CD4-positive, alpha-beta memory T cell (primary cell): ENCODE data around the gene CHRNA4. TPM values are rescaled to one million over a fixed set of nuclear protein-coding genes. Genes with fewer than 3 reads are reported as not detected.
A peak's percentile ranks its signal among the peaks of the same experiment; 100 is the strongest.
"Not testable (repeated sequence)": the region's sequence is repeated elsewhere in the genome, so short reads cannot be mapped to it uniquely, and the experiment has no call there.

Experiments
- CTCF ChIA-PET: fragments of 350-600 bp; sonication (Branson Sonifier 250); formaldehyde crosslinking; loops from one replicate; lab custom pipeline; 2021; ENCODE audit warnings: inconsistent platforms; ENCODE audit not compliant: partially characterized antibody; lab: Charles Lee
- POLR2A ChIA-PET: fragments of 350-600 bp; sonication (Branson Sonifier 250); formaldehyde crosslinking; loops from one replicate; lab custom pipeline; 2021; ENCODE audit not compliant: partially characterized antibody; lab: Charles Lee
- DNase-seq, 5 donors: peaks; one replicate each; pipeline versions ENCODE4 v3.0.0 to v3.0.0-alpha.2; 2020 to 2022; ENCODE audit warnings: mixed read lengths in 1 of 5
- H3K27ac ChIP-seq: one replicate; pipeline ENCODE4 v1.7.0; 2013; ENCODE audit warnings: low read depth, low read length
- H3K27me3 ChIP-seq: 2 replicates; pipeline ENCODE4 v1.7.0; 2013; ENCODE audit warnings: mild to moderate bottlenecking, low read length, moderate library complexity; ENCODE audit not compliant: insufficient read depth
- H3K36me3 ChIP-seq: 2 replicates; pipeline ENCODE4 v1.7.0; 2013; ENCODE audit warnings: mild to moderate bottlenecking, low read length, moderate library complexity; ENCODE audit not compliant: insufficient read depth
- H3K4me1 ChIP-seq: 2 replicates; pipeline ENCODE4 v1.7.0; 2013; ENCODE audit warnings: mild to moderate bottlenecking, low read length, moderate library complexity; ENCODE audit not compliant: insufficient read depth
- H3K4me3 ChIP-seq, 2 donors: one replicate each; pipeline ENCODE4 v1.7.0; 2013; ENCODE audit warnings: low read length in 2 of 2, mild to moderate bottlenecking in 1 of 2
- H3K9me3 ChIP-seq, 2 donors: one replicate each; pipeline ENCODE4 v1.7.0; 2013; ENCODE audit warnings: low read length in 2 of 2, control low read depth in 1 of 2; ENCODE audit not compliant: control insufficient read depth in 1 of 2
- H3K27ac Mint-ChIP-seq, 7 donors: one replicate each; pipeline ENCODE4 v1.8.0; 2020 to 2021; ENCODE audit warnings: mixed read lengths in 7 of 7, mild to moderate bottlenecking in 6 of 7, inconsistent platforms in 3 of 7, moderate library complexity in 3 of 7
- H3K27me3 Mint-ChIP-seq, 2 donors: one replicate each; pipeline ENCODE4 v1.8.0; 2020 to 2021; ENCODE audit warnings: mixed read lengths in 2 of 2
- H3K36me3 Mint-ChIP-seq, 2 donors: one replicate each; pipeline ENCODE4 v1.8.0; 2020 to 2021; ENCODE audit warnings: mixed read lengths in 2 of 2, inconsistent platforms in 1 of 2, mild to moderate bottlenecking in 1 of 2
- H3K4me1 Mint-ChIP-seq, 4 donors: one replicate each; pipeline ENCODE4 v1.8.0; 2020 to 2021; ENCODE audit warnings: mixed read lengths in 4 of 4, mild to moderate bottlenecking in 1 of 4
- H3K4me3 Mint-ChIP-seq, 8 donors: one replicate each; pipeline ENCODE4 v1.8.0; 2020 to 2021; ENCODE audit warnings: mixed read lengths in 8 of 8, mild to moderate bottlenecking in 7 of 8, moderate library complexity in 6 of 8, inconsistent platforms in 3 of 8
- H3K9me3 Mint-ChIP-seq, 8 donors: one replicate each; pipeline ENCODE4 v1.8.0; 2020 to 2021; ENCODE audit warnings: mixed read lengths in 8 of 8, mild to moderate bottlenecking in 5 of 8, inconsistent platforms in 3 of 8, moderate library complexity in 1 of 8
- intact Hi-C: fragments of 100-400 bp; cut with micrococcal nuclease; formaldehyde crosslinking; loops from one replicate; pipeline ENCODE4 v1.15.1; 2023
- polyA plus RNA-seq, 2 donors: library from polyadenylated mRNA; unstranded; fragments of 300-500 nt; fragmentation: Illumina TruSeq; gene quantifications; one replicate each; pipeline ENCODE4 v1.2.3, GENCODE V29; 2021
- total RNA-seq, 2 experiments: library from RNA; stranded (reverse); gene quantifications; one replicate each; pipeline ENCODE4 v1.2.3, GENCODE V29; 2021

Gene CHRNA4
- total and polyA plus RNA-seq, 4 experiments from 2014 or later: not detected

DNA sequence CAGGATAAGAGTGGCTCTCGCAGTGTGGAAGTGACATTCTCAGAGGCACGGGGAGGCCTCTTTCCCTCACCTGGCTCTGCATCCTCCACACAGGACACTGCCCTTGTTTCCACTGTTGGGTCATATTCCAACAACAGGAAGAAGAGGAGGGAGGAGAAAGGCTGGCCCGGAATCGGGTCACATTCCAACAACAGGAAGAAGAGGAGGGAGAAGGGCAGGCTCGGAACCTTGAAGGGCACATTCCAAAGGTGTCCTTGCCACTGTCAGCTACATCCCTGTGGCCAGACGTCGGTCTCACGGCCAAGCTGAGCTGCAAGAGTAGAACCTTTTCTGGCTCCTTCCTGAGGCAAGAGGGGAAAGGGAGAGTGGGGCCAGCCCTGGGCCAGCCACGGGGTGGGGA is 25.4 kb downstream of the CHRNA4 start:
- intact Hi-C loops: no loop called here
- Histone ChIP-seq H3K27ac (no peak overlapping the region), H3K4me1 (no peaks in the 10 kb centered on the region), H3K9me3 (peaks cover 0 to 7% of the 10 kb centered on the region in 2 donors), H3K4me3 (no peak overlapping the region), H3K27me3 (no peaks in the 10 kb centered on the region), H3K36me3 (no peaks in the 10 kb centered on the region)
- H3K4me1 Mint-ChIP-seq: peaks cover 0 to 3% (median 0%) of the 10 kb centered on the region in 4 donors
- ChIA-PET CTCF (no interaction called here), POLR2A (no interaction called here)
- H3K4me3 Mint-ChIP-seq: no peak overlapping the region
- H3K9me3 Mint-ChIP-seq: peaks cover 0 to 15% (median 9%) of the 10 kb centered on the region in 8 donors
- DNase-seq: no peak
- H3K36me3 Mint-ChIP-seq: no peaks in the 10 kb centered on the region
- H3K27ac Mint-ChIP-seq: no peak overlapping the region
- H3K27me3 Mint-ChIP-seq: peaks cover 17 to 25% of the 10 kb centered on the region in 2 donors

GRCh38 chr20:63335060-63335459 is 26.1 kb downstream of the CHRNA4 start:
- CTCF ChIA-PET, H3K27me3 ChIP-seq, H3K4me1 ChIP-seq, H3K36me3 Mint-ChIP-seq, H3K27ac ChIP-seq, H3K4me3 Mint-ChIP-seq, H3K27ac Mint-ChIP-seq, H3K9me3 ChIP-seq, intact Hi-C loops, DNase-seq, POLR2A ChIA-PET, H3K36me3 ChIP-seq, H3K4me1 Mint-ChIP-seq, H3K4me3 ChIP-seq: not testable (repeated sequence)
- H3K9me3 Mint-ChIP-seq: peaks cover 0 to 15% (median 9%) of the 10 kb centered on the region in 8 donors
- peaks cover 17 to 25% of the 10 kb centered on the region in 2 donors for H3K27me3 Mint-ChIP-seq

GRCh38 chr20:63334356-63334755 is 26.8 kb downstream of the CHRNA4 start:
- Mint-ChIP-seq H3K36me3 (no peaks in the 10 kb centered on the region), H3K27me3 (peaks cover 17 to 25% of the 10 kb centered on the region in 2 donors), H3K4me1 (peaks cover 0 to 3% (median 0%) of the 10 kb centered on the region in 4 donors), H3K27ac (no peak overlapping the region), H3K9me3 (peaks cover 0 to 15% (median 9%) of the 10 kb centered on the region in 8 donors), H3K4me3 (no peak overlapping the region)
- ChIA-PET CTCF (no interaction called here), POLR2A (no interaction called here)
- no peaks in the 10 kb centered on the region for H3K36me3 ChIP-seq
- DNase-seq: no peak
- H3K27ac ChIP-seq: no peak overlapping the region
- intact Hi-C loops: no loop called here
- H3K9me3 ChIP-seq: peaks cover 0 to 7% of the 10 kb centered on the region in 2 donors
- no peaks in the 10 kb centered on the region for H3K27me3 ChIP-seq
- no peak overlapping the region for H3K4me3 ChIP-seq
- no peaks in the 10 kb centered on the region for H3K4me1 ChIP-seq

DNA sequence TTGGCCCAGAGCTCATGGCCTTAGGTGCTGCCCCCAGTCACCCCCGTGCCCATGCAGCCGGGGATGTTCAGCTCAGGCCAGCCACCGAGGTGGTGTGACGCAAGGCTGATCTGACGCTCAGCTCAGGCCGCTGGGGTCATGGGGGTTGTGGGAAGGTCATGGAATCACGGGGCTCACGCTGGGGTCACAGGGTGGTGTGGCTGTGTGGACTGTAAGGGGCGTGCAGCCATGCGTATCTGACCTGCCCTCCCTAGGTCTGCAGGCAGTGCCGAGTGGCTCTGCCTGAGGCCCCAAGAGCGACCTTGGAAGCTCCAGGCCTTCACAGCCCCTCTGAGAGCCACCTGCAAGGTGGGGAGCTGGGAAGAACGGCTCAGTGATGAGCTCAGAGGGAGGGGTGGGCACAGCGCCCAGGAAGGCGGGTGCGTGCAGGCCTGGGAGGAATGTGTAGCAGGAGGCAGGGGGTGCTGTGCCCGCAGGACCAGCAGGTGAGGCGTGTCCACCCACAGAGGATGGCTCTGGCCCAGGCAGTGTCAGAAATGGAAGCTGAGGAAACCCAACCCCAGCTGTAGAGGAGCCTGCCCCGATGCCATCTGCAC is 27.8 kb downstream of the CHRNA4 start:
- H3K36me3 ChIP-seq: no peaks in the 10 kb centered on the region
- Mint-ChIP-seq H3K9me3 (peaks cover 0 to 15% (median 9%) of the 10 kb centered on the region in 8 donors), H3K4me3 (no peak overlapping the region), H3K27me3 (peaks cover 17 to 20% of the 10 kb centered on the region in 2 donors), H3K27ac (no peak overlapping the region), H3K36me3 (no peaks in the 10 kb centered on the region), H3K4me1 (peaks cover 0 to 3% (median 0%) of the 10 kb centered on the region in 4 donors)
- H3K4me1 ChIP-seq: no peaks in the 10 kb centered on the region
- H3K4me3 ChIP-seq: no peak overlapping the region
- no peak for DNase-seq
- intact Hi-C loops: no loop called here
- no peaks in the 10 kb centered on the region for H3K27me3 ChIP-seq
- H3K9me3 ChIP-seq: peaks cover 0 to 7% of the 10 kb centered on the region in 2 donors
- ChIA-PET POLR2A (no interaction called here), CTCF (no interaction called here)
- H3K27ac ChIP-seq: no peak overlapping the region

DNA sequence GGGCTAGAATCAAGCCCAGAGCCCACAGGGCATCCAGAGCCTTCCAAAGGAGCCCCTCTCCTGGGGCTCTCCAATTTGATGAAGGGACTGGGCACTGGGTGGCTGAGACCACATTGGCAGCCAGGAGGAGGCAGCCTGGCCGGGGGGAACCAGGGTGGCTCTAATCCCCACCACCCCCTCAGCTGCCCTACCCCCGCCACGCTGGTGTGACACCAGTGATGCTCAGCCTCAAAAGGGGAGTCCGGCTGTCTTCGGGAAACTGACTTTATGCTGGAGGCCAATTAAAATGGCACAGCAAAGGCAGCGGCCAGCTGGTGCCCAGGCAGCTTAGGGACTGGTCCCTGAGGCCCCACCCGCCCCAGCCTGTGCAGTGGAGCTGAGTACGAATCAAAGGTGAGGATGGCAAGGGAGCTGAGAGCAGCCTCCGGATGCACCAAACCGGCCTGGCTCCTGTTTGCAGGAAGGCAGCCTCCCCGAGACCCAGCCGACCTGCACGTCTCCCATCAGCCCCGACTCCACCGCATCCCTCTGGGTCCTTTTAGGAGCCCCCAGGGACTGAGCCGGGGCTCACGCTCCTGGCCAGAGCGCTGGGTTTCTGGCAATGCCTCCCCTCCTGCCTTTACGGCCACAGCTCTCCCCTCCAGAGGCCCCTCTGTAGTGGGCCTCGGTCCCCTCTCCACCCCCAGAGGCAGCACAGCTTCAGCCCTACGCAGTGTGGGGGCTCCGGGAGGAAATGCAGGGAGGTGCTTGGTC is 28.5 kb downstream of the CHRNA4 start:
- H3K9me3 ChIP-seq: peaks cover 0 to 7% of the 10 kb centered on the region in 2 donors
- Mint-ChIP-seq H3K27me3 (peaks cover 14 to 16% of the 10 kb centered on the region in 2 donors), H3K27ac (no peak overlapping the region), H3K4me3 (no peak overlapping the region), H3K4me1 (peaks cover 0 to 3% (median 0%) of the 10 kb centered on the region in 4 donors), H3K36me3 (no peaks in the 10 kb centered on the region), H3K9me3 (peaks cover 0 to 15% (median 9%) of the 10 kb centered on the region in 8 donors)
- H3K4me3 ChIP-seq: no peak overlapping the region
- H3K4me1 ChIP-seq: no peaks in the 10 kb centered on the region
- no peak for DNase-seq
- intact Hi-C loops: no loop called here
- no peaks in the 10 kb centered on the region for H3K36me3 ChIP-seq
- ChIA-PET POLR2A (no interaction called here), CTCF (no interaction called here)
- no peaks in the 10 kb centered on the region for H3K27me3 ChIP-seq
- no peak overlapping the region for H3K27ac ChIP-seq

- POLR2A ChIA-PET: no interaction called here
- intact Hi-C loops: no loop called here
Observed at GRCh38 chr20:63331741-63332400, 29.3 kb downstream of the CHRNA4 start.

DNA sequence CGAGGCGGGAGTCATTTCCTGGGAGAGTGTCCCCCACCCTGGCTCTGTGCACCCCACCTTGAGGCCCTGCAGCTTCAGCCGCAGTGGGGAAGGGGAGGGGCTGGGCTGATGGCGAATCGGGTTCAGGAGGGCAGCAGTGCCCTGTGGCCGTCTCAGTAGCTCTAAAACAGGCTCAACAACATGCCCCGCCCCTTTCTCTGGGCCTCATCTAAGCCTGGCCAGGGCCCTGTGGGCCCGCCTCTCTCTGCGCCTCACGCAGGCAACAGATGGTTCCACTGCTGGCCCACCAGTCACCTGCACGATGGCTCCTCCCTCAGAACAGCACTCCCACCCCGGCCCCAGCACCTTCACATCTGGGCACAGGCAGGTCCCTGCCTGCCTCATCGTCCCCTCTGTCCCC is 30.2 kb downstream of the CHRNA4 start:
- Mint-ChIP-seq H3K27ac (no peak overlapping the region), H3K4me1 (peaks cover 0 to 8% (median 1%) of the 10 kb centered on the region in 4 donors), H3K27me3 (peaks cover 10% of the 10 kb centered on the region in 2 donors), H3K9me3 (peaks cover 0 to 17% (median 9%) of the 10 kb centered on the region in 8 donors), H3K4me3 (no peak overlapping the region), H3K36me3 (no peaks in the 10 kb centered on the region)
- Histone ChIP-seq H3K9me3 (peaks cover 0 to 7% of the 10 kb centered on the region in 2 donors), H3K36me3 (no peaks in the 10 kb centered on the region), H3K4me1 (peaks cover 8% of the 10 kb centered on the region), H3K27me3 (no peaks in the 10 kb centered on the region), H3K27ac (no peak overlapping the region), H3K4me3 (no peak overlapping the region)
- CTCF ChIA-PET: no interaction called here
- intact Hi-C loops: no loop called here
- POLR2A ChIA-PET: no interaction called here
- DNase-seq: no peak

More at GRCh38 chr20:63331741-63332400, 29.3 kb downstream of the CHRNA4 start:
- no peak for DNase-seq
- Histone ChIP-seq H3K27ac (no peak overlapping the region), H3K4me3 (no peak overlapping the region), H3K9me3 (peaks cover 0 to 7% of the 10 kb centered on the region in 2 donors), H3K27me3 (no peaks in the 10 kb centered on the region), H3K36me3 (no peaks in the 10 kb centered on the region), H3K4me1 (no peaks in the 10 kb centered on the region)
- H3K36me3 Mint-ChIP-seq: no peaks in the 10 kb centered on the region
- peaks cover 0 to 15% (median 9%) of the 10 kb centered on the region in 8 donors for H3K9me3 Mint-ChIP-seq
- H3K27ac Mint-ChIP-seq: no peak overlapping the region
- peaks cover 0 to 6% (median 1%) of the 10 kb centered on the region in 4 donors for H3K4me1 Mint-ChIP-seq
- H3K4me3 Mint-ChIP-seq: peak overlapping the region in 2 of 8 donors; percentile 8 to 57
- CTCF ChIA-PET: no interaction called here
- H3K27me3 Mint-ChIP-seq: peaks cover 13 to 14% of the 10 kb centered on the region in 2 donors
